Uterus (tissue), 4 donors: ENCODE data around the gene ACKR1. TPM values are rescaled to one million over a fixed set of nuclear protein-coding genes. Genes with fewer than 3 reads are reported as not detected.

Experiments used
- DNase-seq, 2 donors: peaks; one replicate each; pipeline ENCODE4 v3.0.0-alpha.2; 2019 to 2020
- H3K27ac ChIP-seq, 2 donors: fragments of 200-600 bp; sonication (generic); 1 replicate in 1 of 2; 2 replicates in 1 of 2; pipeline ENCODE4 v1.5.1; 2016 to 2018
- H3K27me3 ChIP-seq, 2 donors: fragments of 200-600 bp; sonication (generic); one replicate each; pipeline ENCODE4 v1.5.1; 2018 to 2019; ENCODE audit warnings: control low read depth in 1 of 2
- H3K36me3 ChIP-seq, 2 donors: fragments of 200-600 bp; sonication (generic); one replicate each; pipeline ENCODE4 v1.5.1; 2019; ENCODE audit warnings: control low read depth in 1 of 2
- H3K4me1 ChIP-seq, 2 donors: fragments of 200-600 bp; sonication (generic); one replicate each; pipeline ENCODE4 v1.5.1; 2018 to 2019; ENCODE audit warnings: control low read depth in 1 of 2
- H3K4me3 ChIP-seq, 2 donors: fragments of 200-600 bp; sonication (generic); 1 replicate in 1 of 2; 2 replicates in 1 of 2; pipeline ENCODE4 v1.5.1; 2018 to 2019; ENCODE audit warnings: mild to moderate bottlenecking in 1 of 2
- H3K9me3 ChIP-seq, 2 donors: fragments of 200-600 bp; sonication (generic); one replicate each; pipeline ENCODE4 v1.5.1; 2019; ENCODE audit warnings: control low read depth in 1 of 2
- POLR2A ChIP-seq, 2 donors: fragments of 450-650 bp; IDR thresholded peaks; one replicate each; pipeline ENCODE4 v1.6.1; 2016; ENCODE audit warnings: antibody characterized with exemption in 2 of 2, mild to moderate bottlenecking in 1 of 2, moderate library complexity in 1 of 2
- intact Hi-C: fragments of 100-400 bp; cut with DNase I; formaldehyde crosslinking; loops from one replicate; pipeline ENCODE4 v1.15.1; 2023; ENCODE audit warnings: low total_unique reads
- total RNA-seq, 4 donors: library from RNA; depleted of rRNA in 3 of 4; stranded (reverse); fragments of >200 nt in 3 of 4; gene quantifications; one replicate each; pipeline versions ENCODE4 v1.1.0 to v1.2.4, GENCODE V29; 2014 to 2023
- TF ChIP-seq, protein P1 (sequence below), 4 experiments: fragments of 200-600 bp in 2 of 4; fragments of 450-650 bp in 2 of 4; sonication (generic) in 2 of 4; IDR thresholded peaks; one replicate each; pipeline ENCODE4 v1.5.1; 2016 to 2019; ENCODE audit warnings: antibody characterized with exemption in 4 of 4, mild to moderate bottlenecking in 2 of 4, moderate library complexity in 1 of 4
- donor health status: DM: yes; HTN: yes; CAD: no.

ACKR1 gene
- total RNA-seq, 4 donors from 2014 or later: 10.4 to 478 (median 192) TPM

DNA sequence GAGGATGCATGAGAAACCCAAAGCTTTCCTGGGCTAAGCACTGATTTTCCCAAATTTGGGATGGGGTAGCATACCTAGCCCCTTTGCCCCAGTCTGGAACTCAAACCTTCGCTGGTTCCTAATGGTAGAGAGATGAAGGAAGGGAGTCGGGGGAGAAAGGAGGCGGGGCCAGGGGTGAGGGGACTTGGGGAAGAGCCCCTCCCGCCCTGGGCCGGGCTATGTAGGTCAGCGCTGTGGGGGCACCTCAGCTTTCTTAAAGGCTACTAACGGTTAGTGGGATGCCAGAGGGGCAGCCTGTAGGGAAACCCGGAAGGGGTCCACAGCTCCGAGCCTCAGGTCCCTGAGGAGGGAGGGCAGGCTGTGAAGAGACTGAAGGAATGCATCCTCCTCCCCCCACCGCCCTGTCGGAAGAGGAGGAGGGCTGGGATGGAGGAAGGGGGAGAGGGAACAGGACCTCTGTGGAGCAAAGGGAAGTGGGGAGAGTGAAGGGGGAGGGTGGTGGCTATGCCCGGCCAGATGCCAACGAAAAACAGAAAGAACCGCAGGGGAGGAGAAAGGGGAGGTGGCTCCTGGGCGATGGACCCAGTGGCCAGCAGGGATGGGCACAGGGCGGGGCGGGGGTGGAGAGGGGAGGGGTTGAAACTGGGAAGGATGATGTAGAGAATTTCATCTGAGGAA is 31.9 kb upstream of the ACKR1 start:
- TF ChIP-seq POLR2A (IDR thresholded peaks at IDR 0.05): no peak
- TF ChIP-seq, protein P1, sequence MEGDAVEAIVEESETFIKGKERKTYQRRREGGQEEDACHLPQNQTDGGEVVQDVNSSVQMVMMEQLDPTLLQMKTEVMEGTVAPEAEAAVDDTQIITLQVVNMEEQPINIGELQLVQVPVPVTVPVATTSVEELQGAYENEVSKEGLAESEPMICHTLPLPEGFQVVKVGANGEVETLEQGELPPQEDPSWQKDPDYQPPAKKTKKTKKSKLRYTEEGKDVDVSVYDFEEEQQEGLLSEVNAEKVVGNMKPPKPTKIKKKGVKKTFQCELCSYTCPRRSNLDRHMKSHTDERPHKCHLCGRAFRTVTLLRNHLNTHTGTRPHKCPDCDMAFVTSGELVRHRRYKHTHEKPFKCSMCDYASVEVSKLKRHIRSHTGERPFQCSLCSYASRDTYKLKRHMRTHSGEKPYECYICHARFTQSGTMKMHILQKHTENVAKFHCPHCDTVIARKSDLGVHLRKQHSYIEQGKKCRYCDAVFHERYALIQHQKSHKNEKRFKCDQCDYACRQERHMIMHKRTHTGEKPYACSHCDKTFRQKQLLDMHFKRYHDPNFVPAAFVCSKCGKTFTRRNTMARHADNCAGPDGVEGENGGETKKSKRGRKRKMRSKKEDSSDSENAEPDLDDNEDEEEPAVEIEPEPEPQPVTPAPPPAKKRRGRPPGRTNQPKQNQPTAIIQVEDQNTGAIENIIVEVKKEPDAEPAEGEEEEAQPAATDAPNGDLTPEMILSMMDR (IDR thresholded peaks at IDR 0.05): no peak
- DNase-seq: no peak
- Histone ChIP-seq H3K4me3 (no peak overlapping the region), H3K27me3 (peaks cover 0 to 5% of the 10 kb centered on the region in 2 donors), H3K4me1 (peaks cover 0 to 13% of the 10 kb centered on the region in 2 donors), H3K9me3 (no peaks in the 10 kb centered on the region), H3K36me3 (no peaks in the 10 kb centered on the region), H3K27ac (no peak overlapping the region)
- intact Hi-C loops: no loop called here

DNA sequence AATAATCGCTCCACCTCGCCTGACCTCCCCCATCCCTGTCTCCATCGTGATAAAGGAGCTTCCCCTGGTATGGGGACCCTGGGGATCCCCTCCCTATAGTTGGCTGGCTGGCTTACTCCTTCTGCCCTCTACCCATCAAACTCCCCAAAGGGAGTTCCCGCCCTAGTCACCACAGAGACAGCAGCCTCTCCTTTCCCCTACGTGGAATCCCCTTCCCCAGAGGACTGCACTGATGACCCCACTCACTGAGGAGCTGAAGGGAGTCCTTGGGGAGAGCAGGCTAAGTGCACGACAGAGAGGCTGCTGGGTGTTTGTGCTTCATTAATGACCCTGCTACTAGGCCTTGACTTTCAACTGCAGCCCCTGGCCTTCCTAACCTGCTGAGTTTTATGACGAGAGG is 31.4 kb upstream of the ACKR1 start:
- no peaks in the 10 kb centered on the region for H3K9me3 ChIP-seq
- H3K4me3 ChIP-seq: no peak overlapping the region
- peaks cover 0 to 13% of the 10 kb centered on the region in 2 donors for H3K4me1 ChIP-seq
- H3K27ac ChIP-seq: no peak overlapping the region
- TF ChIP-seq POLR2A (IDR thresholded peaks at IDR 0.05): no peak
- TF ChIP-seq, protein P1 (IDR thresholded peaks at IDR 0.05): no peak
- H3K27me3 ChIP-seq: peaks cover 0 to 5% of the 10 kb centered on the region in 2 donors
- DNase-seq: no peak
- no peaks in the 10 kb centered on the region for H3K36me3 ChIP-seq
- intact Hi-C loops: no loop called here

DNA sequence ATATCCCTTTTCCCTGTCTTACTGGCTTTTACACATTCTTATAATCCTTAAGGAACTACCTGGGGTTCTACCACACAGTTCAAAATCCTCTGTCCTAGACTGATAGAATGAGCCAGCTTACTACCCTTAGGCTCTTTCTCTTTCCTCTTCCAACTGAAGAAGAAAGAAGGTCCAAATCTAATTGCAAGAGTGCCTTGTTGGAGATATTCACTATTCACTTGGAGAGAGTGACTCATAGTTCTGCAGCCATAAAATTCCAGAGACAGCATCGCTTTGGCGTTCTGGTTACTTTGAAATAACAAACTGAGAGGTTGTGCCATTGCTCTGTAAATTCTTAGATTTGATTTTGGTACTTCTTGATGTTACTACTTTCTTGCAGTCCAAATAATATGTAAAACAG is 29.1 kb upstream of the ACKR1 start:
- peaks cover 0 to 5% of the 10 kb centered on the region in 2 donors for H3K27me3 ChIP-seq
- H3K4me3 ChIP-seq: no peak overlapping the region
- intact Hi-C loops: no loop called here
- TF ChIP-seq POLR2A (IDR thresholded peaks at IDR 0.05): no peak
- TF ChIP-seq, protein P1 (IDR thresholded peaks at IDR 0.05): no peak
- no peak overlapping the region for H3K27ac ChIP-seq
- H3K9me3 ChIP-seq: no peaks in the 10 kb centered on the region
- no peak for DNase-seq
- no peaks in the 10 kb centered on the region for H3K36me3 ChIP-seq
- H3K4me1 ChIP-seq: peaks cover 0 to 13% of the 10 kb centered on the region in 2 donors

DNA sequence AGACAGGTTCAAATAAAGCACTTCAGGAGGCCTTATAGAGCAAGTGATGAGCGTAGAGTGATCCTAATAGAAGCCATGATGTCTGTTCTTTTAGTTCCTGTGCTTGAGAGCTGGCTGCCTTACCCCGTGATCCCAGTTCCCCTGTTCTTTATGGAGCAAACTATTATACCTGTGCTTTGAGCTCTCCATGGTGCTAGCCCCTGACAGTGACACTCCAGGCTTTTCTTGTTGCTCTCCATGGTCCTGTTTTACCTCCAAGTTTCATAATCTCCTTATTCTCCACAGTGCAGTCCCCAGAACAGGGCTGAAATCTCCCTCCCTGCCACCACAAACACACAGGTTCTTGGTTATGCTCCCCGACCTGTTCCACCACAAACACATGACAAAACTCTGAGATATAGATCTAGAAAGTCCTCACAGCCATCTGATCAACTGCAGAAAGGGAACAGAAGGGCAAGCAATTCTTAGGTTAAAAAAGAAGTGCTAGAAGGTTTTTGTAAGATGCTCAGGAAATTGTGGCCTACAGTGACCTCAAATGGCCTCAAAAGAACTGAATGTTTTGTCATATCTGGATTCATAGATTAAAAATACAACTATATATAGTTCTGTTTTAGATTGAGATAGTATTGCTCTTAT is 27.3 kb upstream of the ACKR1 start:
- TF ChIP-seq, protein P1 (IDR thresholded peaks at IDR 0.05): no peak
- no peak for TF ChIP-seq POLR2A (IDR thresholded peaks at IDR 0.05)
- peak in 1 of 2 donors; percentile 20 for DNase-seq
- Histone ChIP-seq H3K9me3 (no peaks in the 10 kb centered on the region), H3K27me3 (no peaks in the 10 kb centered on the region), H3K36me3 (no peaks in the 10 kb centered on the region), H3K4me1 (peaks cover 0 to 3% of the 10 kb centered on the region in 2 donors), H3K4me3 (no peak overlapping the region), H3K27ac (no peak overlapping the region)
- intact Hi-C loops: no loop called here

DNA sequence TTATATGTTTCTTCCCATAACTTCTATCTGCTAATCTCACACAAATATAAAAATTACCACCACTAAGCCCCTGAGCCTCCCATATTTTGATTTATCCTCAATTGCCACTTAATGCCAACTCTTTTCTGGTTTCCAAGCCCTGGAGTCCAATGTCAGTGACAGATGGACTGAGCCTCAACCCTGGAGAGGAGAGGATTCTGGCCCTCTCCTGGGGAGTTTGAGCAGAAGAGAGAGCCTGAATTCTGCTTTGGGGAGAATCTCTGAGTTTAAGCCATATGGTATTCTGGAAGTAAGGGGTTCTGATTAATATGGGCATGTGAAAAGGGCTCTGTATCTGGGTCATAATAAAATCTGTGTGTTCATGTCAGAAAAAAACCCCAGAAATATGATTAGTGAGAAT is 24.8 kb upstream of the ACKR1 start:
- Histone ChIP-seq H3K27me3 (no peaks in the 10 kb centered on the region), H3K4me1 (no peaks in the 10 kb centered on the region), H3K9me3 (no peaks in the 10 kb centered on the region), H3K4me3 (no peak overlapping the region), H3K36me3 (no peaks in the 10 kb centered on the region), H3K27ac (no peak overlapping the region)
- DNase-seq: no peak
- TF ChIP-seq, protein P1 (IDR thresholded peaks at IDR 0.05): no peak
- intact Hi-C loops: no loop called here
